Neutrophil (primary cell): Measurements from ENCODE around the gene TUBB4B.
A peak's percentile ranks its signal among the peaks of the same experiment; 100 is the strongest.

ENCODE experiments used
- H3K27ac ChIP-seq: fragments of 200-600 bp; sonication (generic); 2 replicates; pipeline ENCODE4 v1.5.1; 2016; ENCODE audit warnings: mild to moderate bottlenecking, moderate library complexity
- H3K27me3 ChIP-seq: fragments of 200-600 bp; sonication (generic); 2 replicates; pipeline ENCODE4 v1.6.0; 2016; ENCODE audit warnings: mild to moderate bottlenecking
- H3K36me3 ChIP-seq: fragments of 200-600 bp; sonication (generic); 2 replicates; pipeline ENCODE4 v1.5.1; 2017
- H3K4me1 ChIP-seq, 2 experiments: fragments of 200-600 bp in 1 of 2; sonication (generic) in 1 of 2; 1 replicate in 1 of 2; 2 replicates in 1 of 2; pipeline versions ENCODE4 v1.5.1 to v1.6.1; 2013 to 2016; ENCODE audit warnings: low read depth in 1 of 2, low read length in 1 of 2, mild to moderate bottlenecking in 1 of 2, moderate library complexity in 1 of 2; ENCODE audit not compliant: control insufficient read depth in 1 of 2, insufficient read depth in 1 of 2
- H3K4me3 ChIP-seq, 2 experiments: fragments of 200-600 bp in 1 of 2; sonication (generic) in 1 of 2; 1 replicate in 1 of 2; 2 replicates in 1 of 2; pipeline ENCODE4 v1.5.1; 2013 to 2016; ENCODE audit warnings: low read depth in 1 of 2, low read length in 1 of 2, mild to moderate bottlenecking in 1 of 2, moderate library complexity in 1 of 2
- H3K9me3 ChIP-seq: fragments of 200-600 bp; sonication (generic); 2 replicates; pipeline ENCODE4 v1.5.1; 2016
- TF ChIP-seq, protein P1 (sequence below): fragments of 200-600 bp; sonication (generic); IDR thresholded peaks from 2 replicates; pipeline ENCODE4 v1.5.1; 2016; ENCODE audit warnings: antibody characterized with exemption

The TUBB4B gene

DNA sequence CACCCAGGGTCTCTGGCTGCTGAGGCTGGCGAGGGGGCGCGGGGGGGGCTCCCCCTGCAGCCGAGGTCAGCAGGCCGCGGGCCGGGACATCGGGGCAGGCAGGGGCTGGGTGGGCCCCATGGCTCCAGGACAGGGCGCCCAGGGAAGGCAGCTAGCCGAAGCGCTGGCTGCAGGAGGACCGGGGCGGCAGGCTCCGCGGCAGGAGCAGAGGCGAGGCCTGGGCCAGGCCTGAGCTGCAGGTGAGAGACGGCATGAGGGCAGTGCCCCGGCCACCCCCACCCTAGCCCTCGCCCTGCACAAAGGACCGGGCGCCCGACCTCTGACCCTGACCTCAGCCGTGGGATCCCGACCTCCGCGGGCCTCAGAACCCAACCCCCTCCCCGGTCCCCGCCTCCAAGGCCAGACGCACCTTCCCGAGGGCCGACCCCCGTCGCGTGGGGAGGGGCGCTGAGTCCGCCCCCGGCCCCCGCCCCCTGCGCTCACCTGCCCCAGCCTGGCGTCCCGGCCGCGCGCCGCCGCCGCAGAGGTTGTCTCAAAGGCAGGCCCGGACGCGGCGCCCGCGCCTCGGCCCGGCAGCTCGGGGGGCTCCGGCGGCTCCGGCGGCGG, 19.5 kb upstream of the TUBB4B start:
- Histone ChIP-seq H3K4me1 (peaks cover 15 to 30% of the 10 kb centered on the region in 2 experiments), H3K27ac (no peak overlapping the region), H3K36me3 (peaks cover 19% of the 10 kb centered on the region), H3K27me3 (peaks cover 58% of the 10 kb centered on the region), H3K4me3 (no peak overlapping the region), H3K9me3 (no peaks in the 10 kb centered on the region)
- TF ChIP-seq, protein P1, sequence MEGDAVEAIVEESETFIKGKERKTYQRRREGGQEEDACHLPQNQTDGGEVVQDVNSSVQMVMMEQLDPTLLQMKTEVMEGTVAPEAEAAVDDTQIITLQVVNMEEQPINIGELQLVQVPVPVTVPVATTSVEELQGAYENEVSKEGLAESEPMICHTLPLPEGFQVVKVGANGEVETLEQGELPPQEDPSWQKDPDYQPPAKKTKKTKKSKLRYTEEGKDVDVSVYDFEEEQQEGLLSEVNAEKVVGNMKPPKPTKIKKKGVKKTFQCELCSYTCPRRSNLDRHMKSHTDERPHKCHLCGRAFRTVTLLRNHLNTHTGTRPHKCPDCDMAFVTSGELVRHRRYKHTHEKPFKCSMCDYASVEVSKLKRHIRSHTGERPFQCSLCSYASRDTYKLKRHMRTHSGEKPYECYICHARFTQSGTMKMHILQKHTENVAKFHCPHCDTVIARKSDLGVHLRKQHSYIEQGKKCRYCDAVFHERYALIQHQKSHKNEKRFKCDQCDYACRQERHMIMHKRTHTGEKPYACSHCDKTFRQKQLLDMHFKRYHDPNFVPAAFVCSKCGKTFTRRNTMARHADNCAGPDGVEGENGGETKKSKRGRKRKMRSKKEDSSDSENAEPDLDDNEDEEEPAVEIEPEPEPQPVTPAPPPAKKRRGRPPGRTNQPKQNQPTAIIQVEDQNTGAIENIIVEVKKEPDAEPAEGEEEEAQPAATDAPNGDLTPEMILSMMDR, result no peak

DNA sequence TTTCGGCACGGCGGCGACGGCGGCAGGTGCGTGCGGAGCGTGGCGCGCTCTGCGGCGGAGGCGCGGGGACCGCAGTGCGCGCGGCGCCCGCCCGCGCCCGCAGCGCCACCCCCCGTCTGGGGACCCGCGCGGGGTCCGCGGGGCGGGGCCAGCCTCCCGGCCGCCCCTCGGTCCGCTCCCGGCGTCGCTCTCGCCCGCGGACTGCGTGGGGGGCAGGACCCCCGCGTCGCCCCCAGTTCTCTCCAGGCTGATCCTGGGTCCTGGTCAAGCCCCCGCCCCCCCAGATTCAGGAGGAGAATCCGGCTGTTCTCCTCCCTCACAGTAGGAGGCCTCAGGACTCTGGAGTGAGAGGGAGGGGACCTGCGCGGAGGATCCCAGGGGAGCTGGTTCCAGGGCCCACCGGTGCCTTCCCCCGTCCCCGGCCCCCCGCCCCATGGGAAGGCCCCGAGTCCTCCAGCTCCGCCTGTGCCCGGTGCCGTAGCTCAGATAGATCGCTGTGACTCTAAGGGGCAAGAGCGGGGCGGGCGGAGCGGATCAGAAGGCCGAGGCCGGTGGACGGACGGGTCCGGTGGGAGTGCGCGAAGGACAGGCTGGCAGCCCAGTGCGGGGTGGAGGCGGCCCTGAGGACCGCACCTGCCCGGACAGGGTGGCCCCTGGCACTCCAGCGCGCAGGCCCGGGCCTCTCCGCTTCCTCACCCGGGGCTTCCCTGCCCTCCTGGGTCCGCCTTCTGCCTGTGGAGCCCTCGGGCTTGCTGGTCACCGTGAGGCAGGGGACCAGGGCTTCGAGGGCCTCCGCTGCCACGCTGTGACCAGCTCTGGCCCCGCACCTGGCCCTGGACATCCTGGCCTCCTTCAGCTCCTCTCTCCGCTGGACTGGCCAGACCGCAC, 18.7 kb upstream of the TUBB4B start, which contains the start of gene RNF208:
RNF208 (minus strand) TSS at position 51 of the 888 bp plus-strand sequence. CDS start 1,028 bp downstream, outside the sequence.
- H3K9me3 ChIP-seq, result no peaks in the 10 kb centered on the region
- H3K4me1 ChIP-seq, result peaks cover 15 to 30% of the 10 kb centered on the region in 2 experiments
- H3K27ac ChIP-seq, result peak within 1 kb of the TSS; percentile 87
- peaks cover 11% of the 10 kb centered on the region for H3K36me3 ChIP-seq
- peak within 1 kb of the TSS; percentile 84 to 94 for H3K4me3 ChIP-seq
- H3K27me3 ChIP-seq, result peaks cover 66% of the 10 kb centered on the region
- TF ChIP-seq, protein P1, result no peak

DNA sequence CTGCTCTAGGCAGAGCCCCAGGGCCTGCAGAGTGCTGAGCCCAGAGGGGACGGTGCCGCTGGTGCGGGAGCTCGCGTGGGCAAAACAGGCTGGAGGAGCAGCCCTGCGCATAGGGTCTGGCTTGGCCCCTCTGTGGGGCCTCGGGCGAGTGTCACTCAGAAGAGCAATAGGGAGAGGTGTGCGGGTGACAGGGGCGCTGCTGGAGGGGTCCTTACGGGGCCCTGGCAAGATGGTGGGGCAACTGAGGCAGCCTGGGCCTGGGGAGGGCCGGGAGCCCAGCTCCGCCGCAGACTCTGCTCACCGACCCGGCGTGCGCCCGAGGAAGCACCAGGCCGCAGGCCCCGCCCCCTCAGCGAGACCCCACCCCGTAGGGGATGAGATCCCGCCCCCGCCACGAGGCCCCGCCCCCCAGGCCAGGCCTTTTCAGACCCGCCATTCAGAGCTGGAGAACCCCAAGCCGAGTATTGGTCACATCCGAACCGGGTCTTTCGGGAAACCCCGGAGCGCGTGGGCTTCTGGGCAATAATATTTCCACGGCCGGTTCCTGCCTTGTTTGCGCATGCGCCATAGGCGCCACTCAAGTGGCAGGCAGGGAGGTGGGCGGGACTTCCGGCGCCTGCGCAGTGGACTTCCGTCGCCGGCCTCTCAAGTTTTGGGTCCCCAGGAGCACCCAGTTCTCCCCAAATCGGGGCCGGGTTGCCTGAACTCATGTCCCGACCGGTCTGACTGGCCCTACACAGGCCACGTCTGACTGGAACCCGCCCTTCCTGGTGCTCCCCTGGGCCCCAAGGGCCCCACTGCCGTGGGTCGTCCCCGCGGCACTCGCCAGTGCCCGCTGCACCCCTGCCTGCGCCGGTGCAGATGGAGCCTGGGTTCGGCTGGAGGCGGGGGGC, 17.8 kb upstream of the TUBB4B start:
- no peaks in the 10 kb centered on the region for H3K9me3 ChIP-seq
- peak overlapping the region; percentile 84 to 94 for H3K4me3 ChIP-seq
- peaks cover 2% of the 10 kb centered on the region for H3K36me3 ChIP-seq
- H3K4me1 ChIP-seq, result peaks cover 15 to 30% of the 10 kb centered on the region in 2 experiments
- H3K27ac ChIP-seq, result peak overlapping the region; percentile 87
- TF ChIP-seq, protein P1, result peak; percentile 26
- H3K27me3 ChIP-seq, result peaks cover 75% of the 10 kb centered on the region

DNA sequence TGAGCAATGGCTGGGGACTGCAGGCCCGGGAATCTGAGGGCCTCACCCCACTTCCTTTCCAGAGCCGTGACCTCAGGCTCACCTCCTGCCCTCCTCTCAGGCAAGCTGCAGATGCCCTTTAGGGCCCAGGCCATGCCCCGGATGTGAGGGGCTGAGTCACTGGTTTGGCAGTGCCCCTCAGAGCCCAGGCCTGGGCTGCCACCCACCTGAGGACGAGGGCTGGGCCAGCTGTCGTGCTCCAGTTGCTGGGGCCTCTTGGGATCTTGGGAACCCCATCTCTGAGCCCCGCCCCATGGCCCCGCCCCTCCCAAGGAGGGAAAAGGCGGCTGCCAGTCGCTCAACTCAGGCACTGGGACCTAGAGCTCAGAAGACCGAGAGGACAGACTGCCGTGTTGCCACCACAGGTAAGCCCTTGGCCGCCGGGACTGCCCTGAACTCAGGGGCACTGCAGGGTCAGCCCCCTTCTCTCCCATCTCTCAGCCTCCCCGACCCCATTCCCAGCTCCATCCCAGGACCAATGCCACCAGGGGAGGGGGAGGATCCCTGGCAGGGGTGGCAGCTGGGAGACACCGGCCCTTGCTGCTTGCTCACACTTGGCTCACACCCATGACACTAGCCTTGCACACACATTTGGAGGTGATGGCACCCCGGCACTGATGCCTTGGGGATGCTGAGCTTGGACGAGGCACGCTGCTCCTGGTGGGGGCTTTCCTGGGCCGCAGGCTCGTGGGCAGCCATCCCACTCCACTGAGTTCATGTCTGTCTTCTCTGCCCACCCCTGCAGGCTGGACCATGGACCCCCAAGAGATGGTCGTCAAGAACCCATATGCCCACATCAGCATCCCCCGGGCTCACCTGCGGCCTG, 16.0 kb upstream of the TUBB4B start, which contains the start of gene CYSRT1:
CYSRT1 (plus strand) TSS at position 345 of the 865 bp plus-strand sequence; CDS start at position 793, 448 bp downstream.
- TF ChIP-seq, protein P1, result no peak
- Histone ChIP-seq H3K4me3 (peak within 1 kb of the TSS; percentile 84 to 94), H3K27me3 (peaks cover 88% of the 10 kb centered on the region), H3K27ac (peak within 1 kb of the TSS; percentile 87), H3K4me1 (peaks cover 15 to 30% of the 10 kb centered on the region in 2 experiments), H3K9me3 (no peaks in the 10 kb centered on the region), H3K36me3 (no peaks in the 10 kb centered on the region)
